Activated CD4-positive, alpha-beta T cell treated with anti-CD3 and anti-CD28 coated beads, Interleukin-2, amount 50 U/mL, for 1 hour (primary cell): Measurements from ENCODE around the gene WHRN.

ENCODE experiments used
- DNase-seq: peaks from one replicate; pipeline ENCODE4 v3.0.0-alpha.2; 2020

The WHRN gene

GRCh38 chr9:114489928-114490327 lies 15.3 kb downstream of the WHRN start:
- no peak for DNase-seq

DNA sequence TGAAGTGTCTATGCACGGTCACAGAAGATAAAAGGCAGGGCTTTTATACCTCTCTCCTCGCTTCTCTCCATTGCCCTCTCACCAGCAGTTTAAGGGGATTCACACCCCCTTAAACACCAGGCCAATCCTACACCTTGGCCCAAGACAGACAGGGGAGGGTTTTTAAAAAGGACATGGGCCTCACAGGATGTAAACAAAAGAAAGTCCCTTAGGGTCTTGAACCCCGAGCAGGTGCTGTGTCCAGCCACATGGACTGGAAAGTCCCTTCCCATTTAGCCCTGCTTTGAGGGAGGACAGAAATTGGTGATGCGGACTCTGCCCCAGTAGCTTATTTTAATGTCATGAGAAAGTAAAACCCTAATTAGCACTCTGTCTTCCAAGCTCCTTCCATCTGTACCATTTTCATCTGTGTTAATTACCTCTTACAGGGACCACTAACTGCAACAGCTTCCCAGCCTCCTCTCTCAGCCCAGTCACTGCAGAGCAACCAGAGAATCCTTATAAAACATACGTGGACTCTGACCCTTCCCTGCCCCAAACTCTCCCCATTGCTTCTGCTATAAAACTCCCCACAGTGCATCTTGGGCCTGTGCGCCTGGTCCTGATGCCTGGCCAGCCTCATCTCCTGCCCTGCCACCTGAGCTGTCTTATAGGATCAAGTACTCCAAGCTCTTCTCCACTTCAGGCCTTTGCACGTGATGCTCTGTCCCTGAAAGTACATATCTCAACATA lies 16.7 kb downstream of the WHRN start:
- DNase-seq, result no peak

DNA sequence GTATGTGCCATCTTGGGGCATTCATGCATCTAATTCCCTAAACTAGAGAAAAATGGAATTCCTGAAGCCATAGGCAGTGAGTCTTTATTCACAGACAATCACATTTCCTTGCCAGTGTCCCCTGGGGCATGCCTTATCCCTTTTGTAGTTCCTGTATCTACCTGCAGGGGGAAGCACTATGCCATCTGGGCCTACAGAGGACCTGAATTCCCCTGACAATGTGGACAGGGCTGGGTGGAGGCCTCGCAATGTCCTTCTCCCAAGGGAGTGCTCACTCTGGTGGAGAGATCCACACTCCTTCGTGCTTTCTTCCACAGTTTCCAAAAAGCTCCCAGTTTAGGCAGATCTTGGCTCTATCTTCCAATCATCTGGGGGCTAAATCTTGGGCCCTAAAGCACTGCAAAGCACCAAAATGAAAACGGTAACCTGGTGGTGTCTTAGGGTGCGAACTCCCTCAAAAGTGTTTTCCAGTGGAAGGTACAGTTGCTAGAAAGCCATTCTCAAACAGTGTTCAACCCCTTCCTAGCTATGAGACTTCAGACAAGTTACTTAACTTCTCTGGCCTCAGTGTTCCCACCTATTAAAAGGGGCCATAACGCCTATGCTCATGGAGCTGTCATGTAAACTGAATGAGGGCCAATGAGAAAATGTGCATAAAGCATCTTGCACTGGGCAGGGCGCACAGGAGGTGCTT lies 17.5 kb downstream of the WHRN start:
- DNase-seq, result peak; percentile 52

DNA sequence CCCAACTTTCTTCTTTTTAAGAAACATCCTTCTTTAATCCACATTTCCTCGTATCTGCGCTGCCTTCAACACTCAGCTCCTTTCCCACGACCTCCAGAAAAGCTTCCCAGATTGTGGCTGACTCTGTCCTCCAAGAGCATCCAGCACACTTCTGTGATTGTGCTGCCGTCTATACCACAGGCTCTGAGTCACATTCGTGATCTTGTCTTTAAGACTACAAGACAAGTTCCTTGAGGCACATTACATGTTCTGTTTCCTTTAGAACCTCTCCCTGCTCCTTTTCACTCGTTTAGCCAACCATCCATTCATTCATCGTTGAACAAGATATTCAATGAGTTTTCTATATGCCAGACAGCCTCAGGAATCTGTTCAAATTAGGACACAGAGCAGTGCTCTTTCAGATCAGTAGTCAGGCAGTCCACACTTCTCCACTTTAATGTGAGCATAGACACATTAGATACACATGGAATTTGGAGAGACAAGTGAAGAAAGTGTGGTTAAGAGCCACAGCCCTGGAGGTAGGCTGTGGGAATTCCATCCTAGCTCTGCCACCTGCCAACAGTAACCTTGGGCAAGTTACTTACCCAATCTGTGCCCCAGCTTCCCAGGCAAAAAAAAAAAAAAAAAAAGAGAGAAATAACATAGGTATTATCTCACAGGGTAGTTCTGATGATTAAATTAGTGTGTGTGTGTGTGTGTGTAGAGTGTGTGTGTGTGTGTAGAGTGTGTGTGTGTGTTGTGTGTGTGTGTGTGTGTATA lies 18.9 kb downstream of the WHRN start:
- no peak for DNase-seq

- peak; percentile 19 for DNase-seq
These were observed 20.3 kb downstream of the WHRN start for GRCh38 chr9:114484854-114485443.

DNA sequence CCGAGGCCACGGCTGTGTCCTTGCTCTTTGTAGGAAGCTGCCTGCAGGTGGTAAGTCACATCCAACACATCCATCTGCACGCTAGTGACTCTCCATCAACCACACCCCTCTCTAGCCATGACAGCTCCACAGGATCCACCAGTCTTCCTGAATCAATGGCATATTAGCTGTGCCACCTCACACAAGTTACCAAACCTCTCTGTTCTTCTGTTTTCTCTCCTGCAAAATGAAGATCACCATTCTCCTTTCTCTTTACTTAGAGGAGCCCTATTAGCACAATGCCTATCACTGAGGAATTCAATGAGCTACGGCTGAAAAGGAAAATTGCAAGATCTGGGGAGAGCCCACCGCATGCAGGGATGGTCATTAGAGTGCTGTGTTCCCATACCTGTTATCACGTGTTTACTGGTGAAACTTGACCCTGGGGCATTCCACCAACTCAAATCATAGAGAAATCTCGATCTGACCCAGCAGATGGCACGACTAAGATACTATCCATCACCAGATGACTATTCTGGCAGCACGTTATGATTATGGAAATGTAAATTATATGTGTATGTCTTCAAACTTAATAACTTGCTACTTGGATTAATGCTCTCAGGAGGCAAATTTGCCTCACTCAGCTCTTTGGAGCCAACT lies 20.9 kb downstream of the WHRN start:
- no peak for DNase-seq

GRCh38 chr9:114483499-114483898 lies 21.8 kb downstream of the WHRN start:
- DNase-seq, result no peak

DNA sequence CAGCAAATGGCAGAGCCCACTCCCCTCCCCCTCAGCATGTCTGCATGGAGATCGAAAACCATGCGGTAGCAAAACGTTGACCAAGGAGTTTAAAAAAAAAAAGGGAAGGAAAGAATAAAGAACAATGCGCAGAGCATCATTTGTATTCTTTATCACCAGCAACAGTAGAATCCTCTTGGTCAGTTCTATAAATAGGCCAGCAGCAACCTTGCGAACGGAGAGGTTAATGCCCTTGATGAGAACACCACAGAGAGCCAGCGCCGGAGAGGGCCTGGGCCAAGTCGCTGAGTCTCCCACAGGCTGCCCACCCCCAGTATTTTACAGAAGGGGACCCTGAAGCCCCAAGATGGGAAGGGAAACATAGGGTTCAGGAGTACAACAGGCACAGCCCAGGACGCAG lies 22.7 kb downstream of the WHRN start:
- no peak for DNase-seq

DNA sequence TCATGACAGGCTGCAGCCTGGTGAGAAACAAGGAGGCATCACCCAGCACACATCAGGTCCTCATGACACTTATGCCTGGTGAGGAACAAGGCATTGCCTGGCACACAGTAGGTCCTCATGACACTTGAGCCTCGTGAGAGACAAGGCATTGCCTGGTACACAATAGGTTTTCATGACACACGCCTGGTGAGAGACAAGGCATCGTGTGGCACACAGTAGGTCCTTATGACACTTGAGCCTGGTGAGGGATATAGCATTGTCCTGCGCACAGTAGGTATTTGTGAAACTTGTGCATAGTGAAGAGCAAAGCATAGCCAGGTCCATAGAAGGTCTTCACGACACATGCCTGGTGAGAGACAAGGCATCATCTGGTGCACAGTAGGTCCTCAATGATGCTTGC lies 23.5 kb downstream of the WHRN start:
- no peak for DNase-seq

GRCh38 chr9:114480746-114481435 lies 24.4 kb downstream of the WHRN start:
- DNase-seq, result no peak

DNA sequence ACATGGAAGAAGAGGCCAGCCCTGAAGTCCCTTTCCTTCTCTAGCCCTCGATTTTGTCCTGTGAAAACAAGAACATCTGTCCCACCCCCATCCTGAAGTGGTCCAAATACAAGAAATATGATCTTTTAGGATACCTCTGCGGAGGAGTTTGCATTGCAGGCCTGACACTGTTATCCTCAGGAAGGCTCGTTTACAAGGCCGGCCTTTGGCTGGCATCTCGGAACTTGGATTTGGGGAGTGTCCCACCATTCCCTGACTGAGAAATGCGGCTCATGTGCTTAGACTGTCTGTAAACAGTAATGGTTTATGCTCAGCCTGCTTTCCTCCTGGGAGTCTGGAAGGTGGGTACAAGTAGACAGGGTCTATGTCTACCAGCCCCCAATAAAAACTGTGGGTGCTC lies 26.4 kb downstream of the WHRN start:
- DNase-seq, result no peak

GRCh38 chr9:114478459-114478858 lies 26.8 kb downstream of the WHRN start:
- DNase-seq, result no peak

GRCh38 chr9:114477642-114478041 lies 27.6 kb downstream of the WHRN start:
- no peak for DNase-seq

DNA sequence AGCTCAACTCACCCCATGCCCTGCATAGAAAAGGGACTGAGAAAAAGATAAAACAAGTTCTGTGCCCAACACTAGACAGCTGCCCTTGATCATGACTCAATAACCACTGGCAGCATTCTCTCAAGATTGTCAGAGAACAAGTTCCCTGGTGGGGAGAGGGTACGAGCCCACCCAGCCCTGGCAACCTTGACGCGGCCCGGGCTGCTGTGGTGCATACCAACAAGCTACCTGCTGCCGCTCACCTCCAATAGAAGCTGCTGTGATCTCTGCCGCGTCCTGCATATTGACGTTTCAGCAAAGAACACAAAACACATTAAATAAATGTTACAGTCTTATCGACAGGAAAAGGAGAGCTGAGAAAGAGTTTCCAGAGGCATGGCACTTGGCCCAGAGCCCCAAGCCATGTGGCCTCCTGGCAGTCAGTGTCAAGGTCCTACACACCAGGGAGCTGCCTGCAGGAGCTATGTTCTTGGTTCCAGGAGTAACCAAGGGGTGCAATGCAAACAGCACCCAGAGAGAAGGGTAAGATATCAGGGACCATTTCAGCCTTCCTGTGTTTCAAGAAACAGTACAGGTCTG lies 28.3 kb downstream of the WHRN start:
- no peak for DNase-seq

DNA sequence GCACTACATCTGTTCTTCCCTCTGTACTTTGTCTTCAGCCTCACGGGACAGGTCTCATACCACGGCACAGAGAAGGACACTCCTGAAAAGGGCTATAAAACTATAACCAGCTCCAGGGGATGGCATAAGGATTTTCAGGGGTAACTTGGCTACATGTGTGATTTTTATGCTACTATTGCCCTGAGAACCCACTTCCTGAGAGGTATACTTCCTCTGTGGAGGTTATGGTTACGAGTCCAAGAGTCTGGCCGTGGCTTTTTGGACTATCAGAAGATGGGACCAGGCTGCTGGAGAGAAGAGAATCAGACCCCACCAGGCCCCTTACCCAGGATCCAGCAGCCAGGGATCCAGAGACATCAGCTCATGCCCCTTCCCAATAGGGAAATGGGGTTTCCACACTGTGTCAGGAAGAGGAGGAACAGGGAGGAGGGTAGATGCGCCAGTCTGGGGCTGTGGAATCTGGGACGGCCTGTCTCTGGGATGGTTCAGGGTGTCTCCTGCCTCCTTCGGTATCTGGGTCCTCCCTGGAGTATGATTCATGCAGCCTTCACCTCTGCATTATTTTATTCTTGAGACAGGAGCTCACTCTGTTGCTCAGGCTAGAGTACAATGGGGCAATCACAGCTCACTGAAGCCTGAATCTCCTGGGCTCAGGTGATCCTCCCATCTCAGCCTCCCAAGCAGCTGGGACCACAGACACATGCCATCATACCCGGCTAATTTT lies 29.7 kb downstream of the WHRN start:
- no peak for DNase-seq

DNA sequence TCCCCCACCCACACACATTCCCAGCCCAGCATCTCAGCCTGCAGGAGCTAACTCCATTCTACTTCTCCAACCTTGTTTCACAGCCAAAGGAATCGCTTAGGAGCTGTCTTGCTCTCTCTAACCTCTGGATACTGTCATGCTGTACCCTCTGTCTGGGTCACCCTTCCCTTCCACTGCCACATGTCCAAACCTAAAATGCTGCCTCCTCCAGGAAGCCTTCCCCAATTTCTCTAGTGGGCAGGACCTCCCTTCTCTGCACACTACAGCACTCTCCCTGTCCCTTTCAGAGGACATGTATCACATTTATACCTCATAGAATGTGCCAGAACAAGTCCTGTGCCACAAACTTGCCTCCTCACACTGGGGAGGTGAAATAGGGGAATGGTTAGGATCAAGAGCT lies 30.8 kb downstream of the WHRN start:
- no peak for DNase-seq

DNA sequence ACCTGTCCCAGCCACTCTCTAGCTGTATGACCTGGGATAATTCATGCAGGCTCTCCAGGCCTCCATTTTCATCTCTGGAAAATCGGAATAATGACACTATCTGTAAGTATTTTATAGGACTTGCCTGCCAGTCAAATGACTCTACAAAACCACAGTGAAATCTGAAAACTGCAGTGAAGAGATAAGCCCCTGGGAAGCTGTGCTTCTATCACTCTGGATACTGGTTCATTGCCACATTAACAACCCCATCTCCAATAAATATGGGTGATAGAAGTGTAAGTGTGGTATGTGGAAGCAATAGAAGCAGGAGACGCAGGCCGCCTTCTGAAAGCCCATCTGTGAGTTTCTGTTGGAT lies 31.8 kb downstream of the WHRN start:
- DNase-seq, result no peak

DNA sequence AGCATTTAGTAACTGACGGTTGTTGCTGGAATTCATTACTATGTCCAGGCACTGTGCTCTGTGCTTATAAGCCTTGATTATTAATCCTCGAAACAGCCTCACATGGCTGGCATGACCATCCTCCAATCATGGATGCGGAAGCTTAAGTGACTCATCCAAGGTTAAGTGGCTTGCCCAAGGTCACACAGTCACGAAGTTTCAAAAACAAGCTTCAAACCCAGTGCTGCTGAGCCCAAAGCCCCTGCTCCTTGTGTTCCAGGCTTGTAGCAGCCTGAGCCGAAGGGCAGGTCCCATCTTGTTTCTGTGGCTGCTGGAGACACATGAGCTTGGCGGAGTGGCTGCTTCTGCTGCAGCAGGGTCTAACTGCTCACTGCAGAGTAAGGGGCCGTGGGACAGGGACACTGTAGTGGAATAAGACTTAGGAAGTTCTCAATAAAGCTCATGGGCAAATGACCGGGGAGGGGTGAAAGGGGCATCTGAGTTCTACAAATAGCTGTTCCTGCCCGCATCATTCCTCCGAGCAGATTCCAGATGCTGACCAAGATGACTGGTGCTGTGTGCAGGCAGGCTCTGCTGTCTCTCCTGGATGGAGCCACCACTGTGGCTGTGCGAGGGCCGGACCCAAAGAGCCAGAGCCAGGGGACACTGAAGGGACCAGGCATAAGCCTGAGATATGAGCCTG lies 32.4 kb downstream of the WHRN start:
- no peak for DNase-seq

- no peak for DNase-seq
These were observed 34.1 kb downstream of the WHRN start for GRCh38 chr9:114471157-114471556.

DNA sequence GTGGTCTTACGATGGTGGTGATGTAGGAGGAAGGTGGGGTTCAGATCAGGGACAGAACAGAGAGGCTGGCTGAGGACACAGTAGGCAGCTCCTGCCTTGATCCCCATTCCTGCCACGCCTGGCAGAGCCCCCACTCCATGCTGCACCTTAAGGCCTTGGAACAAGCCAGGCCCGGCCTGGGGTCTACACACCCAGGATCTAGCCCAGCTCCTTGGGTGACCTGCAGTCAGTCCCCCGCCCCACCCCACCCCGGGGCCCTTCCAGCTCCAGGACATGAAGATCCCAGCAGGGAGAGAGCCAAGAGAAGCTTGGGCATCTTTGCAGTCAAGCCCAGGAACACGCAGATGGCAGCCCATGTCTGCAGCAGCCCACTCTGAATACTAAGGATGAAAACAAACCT lies 34.7 kb downstream of the WHRN start:
- DNase-seq, result no peak

DNA sequence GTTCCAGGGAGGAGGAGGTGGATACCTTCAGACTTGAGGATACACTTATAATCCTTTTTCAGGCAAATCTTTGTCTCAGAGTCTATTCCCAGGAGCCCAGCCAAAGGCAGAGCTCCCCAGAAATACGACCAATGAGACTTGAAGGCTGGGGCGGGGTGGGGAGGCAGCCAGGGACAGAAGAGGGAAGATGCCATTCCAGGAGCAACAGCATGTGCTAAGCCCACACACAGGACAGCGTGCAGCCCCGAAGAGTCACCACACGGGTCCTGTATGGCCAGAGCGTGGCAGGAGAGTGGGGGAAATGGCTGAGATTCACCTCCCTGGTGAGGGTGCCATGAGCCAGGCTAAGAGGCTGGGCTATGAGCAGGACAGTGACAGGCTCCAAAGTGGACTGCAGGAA lies 35.2 kb downstream of the WHRN start:
- no peak for DNase-seq
